K562 (cell line): ENCODE data around the gene AP3S1.
"Not testable (repeated sequence)": the region's sequence is repeated elsewhere in the genome, so short reads cannot be mapped to it uniquely, and the experiment has no call there.

Source experiments
- MYC ChIP-seq, 2 experiments: fragments of 250-450 bp in 1 of 2; sonication (Bioruptor Pico) in 1 of 2; IDR thresholded peaks; 2 replicates each; pipeline versions ENCODE4 v1.5.1 to v1.6.1; 2012 to 2021; ENCODE audit warnings: low read depth in 2 of 2, borderline replicate concordance in 1 of 2, improper control_type of control experiment in 1 of 2, low read length in 1 of 2, mild to moderate bottlenecking in 1 of 2, moderate library complexity in 1 of 2
- YY1 ChIP-seq, 3 experiments: IDR thresholded peaks; 2 replicates each; pipeline ENCODE4 v1.6.1; 2011; ENCODE audit warnings: low read length in 2 of 3, mild to moderate bottlenecking in 2 of 3, moderate library complexity in 2 of 3, borderline replicate concordance in 1 of 3, control low read depth in 1 of 3, low read depth in 1 of 3; ENCODE audit not compliant: insufficient read depth in 3 of 3, insufficient replicate concordance in 2 of 3, control insufficient read depth in 1 of 3, insufficient read length in 1 of 3; ENCODE audit errors: extremely low read depth in 1 of 3
- TF ChIP-seq, protein P1 (sequence below), 3 experiments: IDR thresholded peaks in 2 of 3; conservative IDR thresholded peaks in 1 of 3; 2 replicates each; pipeline ENCODE4 v1.5.1; 2011 to 2012; ENCODE audit warnings: low read length in 3 of 3, mild to moderate bottlenecking in 3 of 3, control low read depth in 2 of 3, improper control_type of control experiment in 1 of 3, inconsistent platforms in 1 of 3, low read depth in 1 of 3, mixed read lengths in 1 of 3, moderate library complexity in 1 of 3; ENCODE audit not compliant: insufficient read depth in 2 of 3
- TF ChIP-seq, protein P2 (sequence below): fragments of 450-650 bp; IDR thresholded peaks from 2 replicates; pipeline ENCODE4 v1.6.1; 2017; ENCODE audit warnings: antibody characterized with exemption, mild to moderate bottlenecking

DNA sequence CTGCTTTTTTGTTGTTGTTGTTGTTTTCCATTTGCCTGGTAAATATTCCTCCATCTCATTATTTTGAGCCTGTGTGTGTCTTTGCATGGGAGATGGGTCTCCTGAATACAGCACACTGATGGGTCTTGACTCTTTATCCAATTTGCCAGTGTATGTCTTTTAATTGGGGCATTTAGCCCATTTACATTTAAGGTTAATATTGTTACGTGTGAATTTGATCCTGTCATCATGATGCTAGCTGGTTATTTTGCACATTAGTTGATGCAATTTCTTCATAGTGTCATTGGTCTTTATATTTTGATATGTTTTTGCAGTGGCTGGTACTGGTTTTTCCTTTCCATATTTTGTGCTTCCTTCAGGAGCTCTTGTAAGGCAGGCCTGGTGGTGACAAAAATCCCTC lies 16.8 kb upstream of the AP3S1 start:
- not testable (repeated sequence) for TF ChIP-seq MYC (IDR thresholded peaks at IDR 0.05; ENCODE audit: low read depth, low read length); MYC (CRISPR knock-in tag; IDR thresholded peaks at IDR 0.05; ENCODE audit: borderline replicate concordance, low read depth); YY1 (IDR thresholded peaks at IDR 0.05; ENCODE audit: borderline replicate concordance in 1 of 3, control insufficient read depth in 1 of 3, extremely low read depth in 1 of 3, insufficient read depth in 3 of 3, insufficient read length in 1 of 3, insufficient replicate concordance in 2 of 3, low read depth in 1 of 3, low read length in 2 of 3)
- TF ChIP-seq, protein P1, sequence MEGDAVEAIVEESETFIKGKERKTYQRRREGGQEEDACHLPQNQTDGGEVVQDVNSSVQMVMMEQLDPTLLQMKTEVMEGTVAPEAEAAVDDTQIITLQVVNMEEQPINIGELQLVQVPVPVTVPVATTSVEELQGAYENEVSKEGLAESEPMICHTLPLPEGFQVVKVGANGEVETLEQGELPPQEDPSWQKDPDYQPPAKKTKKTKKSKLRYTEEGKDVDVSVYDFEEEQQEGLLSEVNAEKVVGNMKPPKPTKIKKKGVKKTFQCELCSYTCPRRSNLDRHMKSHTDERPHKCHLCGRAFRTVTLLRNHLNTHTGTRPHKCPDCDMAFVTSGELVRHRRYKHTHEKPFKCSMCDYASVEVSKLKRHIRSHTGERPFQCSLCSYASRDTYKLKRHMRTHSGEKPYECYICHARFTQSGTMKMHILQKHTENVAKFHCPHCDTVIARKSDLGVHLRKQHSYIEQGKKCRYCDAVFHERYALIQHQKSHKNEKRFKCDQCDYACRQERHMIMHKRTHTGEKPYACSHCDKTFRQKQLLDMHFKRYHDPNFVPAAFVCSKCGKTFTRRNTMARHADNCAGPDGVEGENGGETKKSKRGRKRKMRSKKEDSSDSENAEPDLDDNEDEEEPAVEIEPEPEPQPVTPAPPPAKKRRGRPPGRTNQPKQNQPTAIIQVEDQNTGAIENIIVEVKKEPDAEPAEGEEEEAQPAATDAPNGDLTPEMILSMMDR (IDR thresholded peaks at IDR 0.05 in 2 of 3, conservative IDR thresholded peaks at IDR 0.05 in 1 of 3; ENCODE audit: insufficient read depth in 2 of 3, low read depth in 1 of 3, low read length in 3 of 3): not testable (repeated sequence)
- TF ChIP-seq, protein P2, sequence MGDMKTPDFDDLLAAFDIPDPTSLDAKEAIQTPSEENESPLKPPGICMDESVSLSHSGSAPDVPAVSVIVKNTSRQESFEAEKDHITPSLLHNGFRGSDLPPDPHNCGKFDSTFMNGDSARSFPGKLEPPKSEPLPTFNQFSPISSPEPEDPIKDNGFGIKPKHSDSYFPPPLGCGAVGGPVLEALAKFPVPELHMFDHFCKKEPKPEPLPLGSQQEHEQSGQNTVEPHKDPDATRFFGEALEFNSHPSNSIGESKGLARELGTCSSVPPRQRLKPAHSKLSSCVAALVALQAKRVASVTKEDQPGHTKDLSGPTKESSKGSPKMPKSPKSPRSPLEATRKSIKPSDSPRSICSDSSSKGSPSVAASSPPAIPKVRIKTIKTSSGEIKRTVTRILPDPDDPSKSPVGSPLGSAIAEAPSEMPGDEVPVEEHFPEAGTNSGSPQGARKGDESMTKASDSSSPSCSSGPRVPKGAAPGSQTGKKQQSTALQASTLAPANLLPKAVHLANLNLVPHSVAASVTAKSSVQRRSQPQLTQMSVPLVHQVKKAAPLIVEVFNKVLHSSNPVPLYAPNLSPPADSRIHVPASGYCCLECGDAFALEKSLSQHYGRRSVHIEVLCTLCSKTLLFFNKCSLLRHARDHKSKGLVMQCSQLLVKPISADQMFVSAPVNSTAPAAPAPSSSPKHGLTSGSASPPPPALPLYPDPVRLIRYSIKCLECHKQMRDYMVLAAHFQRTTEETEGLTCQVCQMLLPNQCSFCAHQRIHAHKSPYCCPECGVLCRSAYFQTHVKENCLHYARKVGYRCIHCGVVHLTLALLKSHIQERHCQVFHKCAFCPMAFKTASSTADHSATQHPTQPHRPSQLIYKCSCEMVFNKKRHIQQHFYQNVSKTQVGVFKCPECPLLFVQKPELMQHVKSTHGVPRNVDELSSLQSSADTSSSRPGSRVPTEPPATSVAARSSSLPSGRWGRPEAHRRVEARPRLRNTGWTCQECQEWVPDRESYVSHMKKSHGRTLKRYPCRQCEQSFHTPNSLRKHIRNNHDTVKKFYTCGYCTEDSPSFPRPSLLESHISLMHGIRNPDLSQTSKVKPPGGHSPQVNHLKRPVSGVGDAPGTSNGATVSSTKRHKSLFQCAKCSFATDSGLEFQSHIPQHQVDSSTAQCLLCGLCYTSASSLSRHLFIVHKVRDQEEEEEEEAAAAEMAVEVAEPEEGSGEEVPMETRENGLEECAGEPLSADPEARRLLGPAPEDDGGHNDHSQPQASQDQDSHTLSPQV: not testable (repeated sequence)
